Glomerular visceral epithelial cell (primary cell): ENCODE measurements around the gene AIFM2.

Source experiments
- DNase-seq: peaks from one replicate; pipeline ENCODE4 v3.0.0-alpha.2; 2016; ENCODE audit errors: extremely low spot score

AIFM2 gene

GRCh38 chr10:70146489-70147258 is 14.0 kb upstream of the AIFM2 start, which contains the start of gene TYSND1:
Gene TYSND1, minus strand, starts transcription at chr10:70146700. Its CDS starts 114 bp downstream, at chr10:70146586.
- DNase-seq: peak; percentile 99

- DNase-seq: peak; percentile 61
Observed at GRCh38 chr10:70145666-70146488, 13.3 kb upstream of the AIFM2 start.

- DNase-seq: no peak
Observed at GRCh38 chr10:70145166-70145665, 12.6 kb upstream of the AIFM2 start.

GRCh38 chr10:70144372-70145110 is 11.9 kb upstream of the AIFM2 start:
- DNase-seq: no peak

- DNase-seq: no peak
Observed at GRCh38 chr10:70142555-70142954, 9.9 kb upstream of the AIFM2 start.

- DNase-seq: no peak
Observed at GRCh38 chr10:70140297-70140696, 7.7 kb upstream of the AIFM2 start.

- no peak for DNase-seq
Observed at GRCh38 chr10:70139997-70140250, 7.3 kb upstream of the AIFM2 start.

GRCh38 chr10:70139151-70139996 is 6.7 kb upstream of the AIFM2 start:
- no peak for DNase-seq

- no peak for DNase-seq
Observed at GRCh38 chr10:70137927-70138883, 5.6 kb upstream of the AIFM2 start.

- DNase-seq: no peak
Observed at GRCh38 chr10:70137135-70137534, 4.5 kb upstream of the AIFM2 start.

- DNase-seq: no peak
Observed at GRCh38 chr10:70135684-70136083, 3.1 kb upstream of the AIFM2 start.

- no peak for DNase-seq
Observed at GRCh38 chr10:70135046-70135445, 2.4 kb upstream of the AIFM2 start.

GRCh38 chr10:70131560-70131937 is 1.1 kb downstream of the AIFM2 start:
- DNase-seq: no peak

GRCh38 chr10:70130878-70131559 is 1.6 kb downstream of the AIFM2 start:
- DNase-seq: peak; percentile 47

- no peak for DNase-seq
Observed at GRCh38 chr10:70126700-70127395, 5.8 kb downstream of the AIFM2 start.

- DNase-seq: no peak
Observed at GRCh38 chr10:70125918-70126552, 6.6 kb downstream of the AIFM2 start.

- no peak for DNase-seq
Observed at GRCh38 chr10:70124918-70125317, 7.7 kb downstream of the AIFM2 start.

- no peak for DNase-seq
Observed at GRCh38 chr10:70124415-70124814, 8.2 kb downstream of the AIFM2 start.

- DNase-seq: no peak
Observed at GRCh38 chr10:70123817-70124216, 8.8 kb downstream of the AIFM2 start.
